ENCODE results near the gene TMEM233. TPM values are rescaled to one million over a fixed set of nuclear protein-coding genes. Genes with fewer than 3 reads are reported as not detected.

TMEM233 gene
- polyA plus RNA-seq, 3 donors: not detected

DNA sequence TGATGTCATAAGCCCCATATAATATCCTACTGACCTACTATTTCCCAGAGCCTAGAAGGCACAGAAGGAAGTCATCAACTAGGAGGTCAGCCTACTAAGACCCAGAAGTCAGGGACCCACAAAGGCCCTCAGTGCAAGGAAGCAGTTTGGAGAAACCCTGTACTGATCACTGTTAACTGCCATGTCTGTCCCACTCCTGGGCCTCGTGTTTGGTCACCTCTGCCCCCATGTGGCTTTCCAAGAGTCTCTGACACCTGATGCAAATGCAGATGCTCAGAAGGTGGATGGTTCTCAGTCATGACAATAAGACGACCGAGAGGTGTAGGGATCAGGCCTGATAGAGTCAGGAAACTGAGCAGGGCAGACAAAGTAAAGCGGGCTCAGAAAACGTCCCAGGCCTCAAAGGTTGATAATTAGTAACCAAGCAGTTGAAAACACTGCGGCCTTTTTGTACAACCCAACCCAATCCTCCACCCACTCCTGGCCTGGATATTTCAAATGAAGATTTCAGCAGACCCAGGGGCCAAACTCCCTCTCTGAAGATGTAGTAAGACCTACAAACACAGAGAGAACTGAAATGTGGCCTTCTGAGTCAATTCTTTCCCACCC lies 97.7 kb downstream of the TMEM233 start:
- H3K36me3 ChIP-seq (replicated peaks in 1 of 2; ENCODE audit: control insufficient read depth in 1 of 2, insufficient read depth in 2 of 2, low read length in 2 of 2): peaks cover 5 to 82% of the 10 kb centered on the region in 2 donors
- no peaks in the 10 kb centered on the region for H3K9me3 Mint-ChIP-seq
- DNase-seq: no peak
- no peak overlapping the region for H3K27ac Mint-ChIP-seq
- H3K9ac ChIP-seq (ENCODE audit: insufficient read depth, low read length, poor library complexity, severe bottlenecking): no peak overlapping the region
- H3K9me3 ChIP-seq (replicated peaks in 1 of 2; ENCODE audit: control insufficient read depth in 1 of 2, insufficient read depth in 1 of 2, low read length in 2 of 2): no peaks in the 10 kb centered on the region
- H3K36me3 Mint-ChIP-seq: peaks cover 30 to 73% of the 10 kb centered on the region in 2 donors
- no peak for TF ChIP-seq CTCF (IDR thresholded peaks at IDR 0.05)
- H3K4me3 Mint-ChIP-seq: no peak overlapping the region
- H4K20me1 ChIP-seq (ENCODE audit: insufficient read depth, low read length): no peaks in the 10 kb centered on the region
- no peak overlapping the region for H3K4me3 ChIP-seq (replicated peaks in 1 of 3; ENCODE audit: low read depth in 2 of 3, low read length in 3 of 3)
- intact Hi-C loops (cut with micrococcal nuclease): no loop called here
- H3K27ac ChIP-seq (ENCODE audit: low read depth in 1 of 2, low read length in 2 of 2): no peak overlapping the region
- no peak overlapping the region for H3K4me2 ChIP-seq (replicated peaks; ENCODE audit: extremely low read depth, low read length, poor library complexity, severe bottlenecking)
- WGBS (ENCODE audit: insufficient coverage): 93% methylated on average over 4 of the region's 6 CpGs
- no peaks in the 10 kb centered on the region for H3K4me1 ChIP-seq (ENCODE audit: control insufficient read depth in 1 of 2, insufficient read depth in 2 of 2, low read length in 2 of 2)
- H3K27me3 ChIP-seq (ENCODE audit: control insufficient read depth in 2 of 2, insufficient read depth in 2 of 2, low read length in 2 of 2): no peaks in the 10 kb centered on the region
- no peaks in the 10 kb centered on the region for H3K27me3 Mint-ChIP-seq (ENCODE audit: low read depth in 3 of 3)
- peaks cover 5% of the 10 kb centered on the region for H3K4me1 Mint-ChIP-seq
- H3K79me2 ChIP-seq (ENCODE audit: insufficient read depth, low read length): no peaks in the 10 kb centered on the region
- no peak overlapping the region for H2AFZ ChIP-seq (ENCODE audit: insufficient read depth, low read depth, low read length, poor library complexity, severe bottlenecking)

- Histone ChIP-seq H3K27ac (ENCODE audit: low read depth in 1 of 2, low read length in 2 of 2) (no peak overlapping the region), H3K4me1 (ENCODE audit: control insufficient read depth in 1 of 2, insufficient read depth in 2 of 2, low read length in 2 of 2) (no peaks in the 10 kb centered on the region), H3K27me3 (ENCODE audit: control insufficient read depth in 2 of 2, insufficient read depth in 2 of 2, low read length in 2 of 2) (no peaks in the 10 kb centered on the region), H2AFZ (ENCODE audit: insufficient read depth, low read depth, low read length, poor library complexity, severe bottlenecking) (no peak overlapping the region), H3K4me2 (replicated peaks; ENCODE audit: extremely low read depth, low read length, poor library complexity, severe bottlenecking) (no peak overlapping the region), H3K36me3 (replicated peaks in 1 of 2; ENCODE audit: control insufficient read depth in 1 of 2, insufficient read depth in 2 of 2, low read length in 2 of 2) (peaks cover 6 to 82% of the 10 kb centered on the region in 2 donors), H3K79me2 (ENCODE audit: insufficient read depth, low read length) (no peaks in the 10 kb centered on the region), H4K20me1 (ENCODE audit: insufficient read depth, low read length) (no peaks in the 10 kb centered on the region), H3K9me3 (replicated peaks in 1 of 2; ENCODE audit: control insufficient read depth in 1 of 2, insufficient read depth in 1 of 2, low read length in 2 of 2) (no peaks in the 10 kb centered on the region), H3K9ac (ENCODE audit: insufficient read depth, low read length, poor library complexity, severe bottlenecking) (no peak overlapping the region), H3K4me3 (replicated peaks in 1 of 3; ENCODE audit: low read depth in 2 of 3, low read length in 3 of 3) (no peak overlapping the region)
- TF ChIP-seq CTCF (IDR thresholded peaks at IDR 0.05): no peak
- Mint-ChIP-seq H3K36me3 (peaks cover 30 to 73% of the 10 kb centered on the region in 2 donors), H3K9me3 (no peaks in the 10 kb centered on the region), H3K4me1 (peaks cover 5% of the 10 kb centered on the region), H3K4me3 (no peak overlapping the region), H3K27me3 (ENCODE audit: low read depth in 3 of 3) (no peaks in the 10 kb centered on the region), H3K27ac (no peak overlapping the region)
- intact Hi-C loops (cut with micrococcal nuclease): no loop called here
- no peak for DNase-seq
- 90% methylated on average over 2 of the region's 5 CpGs for WGBS (ENCODE audit: insufficient coverage)
Measured at GRCh38 chr12:119692410-119692809, 98.8 kb downstream of the TMEM233 start.

Small RNA genes lying within 50 kb of the gene (small RNA-seq; reads per million reads assigned to genes)
- not detected for gene RN7SKP197 (ENCODE audit: insufficient read length, low read depth)

Other genes with a start within 250 kb of the TMEM233 start
- gene PRKAB1, start 74.4 kb downstream of the TMEM233 start, polyA plus RNA-seq: 10 to 100 TPM; 20.5 to 35.9 (median 23.0) TPM